HepG2 (cell line): ENCODE measurements around the gene TADA2B. TPM values are rescaled to one million over a fixed set of nuclear protein-coding genes. Genes with fewer than 3 reads are reported as not detected.
A peak's percentile ranks its signal among the peaks of the same experiment; 100 is the strongest.

Experiments used
- AHR ChIP-seq: IDR thresholded peaks from 2 replicates; pipeline ENCODE4 v1.6.1; 2018; ENCODE audit warnings: missing genetic modification reagents, missing compliant biosample characterization
- AKNA ChIP-seq: sonication (generic); formaldehyde crosslinking; IDR thresholded peaks from 2 replicates; pipeline ENCODE4 v1.4.0; 2020; ENCODE audit warnings: missing genetic modification reagents, borderline replicate concordance
- EHMT2 ChIP-seq: fragments of 200-600 bp; sonication (generic); IDR thresholded peaks from 2 replicates; pipeline ENCODE4 v1.7.0; 2017; ENCODE audit warnings: antibody characterized with exemption, low read depth, low read length, borderline replicate concordance
- GMEB2 ChIP-seq: IDR thresholded peaks from 2 replicates; pipeline ENCODE4 v1.6.1; 2016; ENCODE audit warnings: missing biosample characterization, missing genetic modification reagents, low read depth
- GRHL1 ChIP-seq: sonication (generic); formaldehyde crosslinking; conservative IDR thresholded peaks from 2 replicates; pipeline ENCODE4 v1.8.0; 2022; ENCODE audit warnings: missing genetic modification reagents
- IRF1 ChIP-seq: sonication (generic); formaldehyde crosslinking; IDR thresholded peaks from 2 replicates; pipeline ENCODE4 v1.4.0; 2020; ENCODE audit warnings: low read depth, mild to moderate bottlenecking, missing genetic modification reagents
- LBX2 ChIP-seq: sonication (generic); formaldehyde crosslinking; IDR thresholded peaks from 2 replicates; pipeline ENCODE4 v1.5.0; 2020; ENCODE audit warnings: missing genetic modification reagents, mild to moderate bottlenecking, borderline replicate concordance
- MEIS2 ChIP-seq: sonication (generic); formaldehyde crosslinking; IDR thresholded peaks from 2 replicates; pipeline ENCODE4 v1.9.0; 2021; ENCODE audit warnings: mild to moderate bottlenecking, missing genetic modification reagents
- MYC ChIP-seq: sonication (generic); formaldehyde crosslinking; IDR thresholded peaks from 2 replicates; pipeline ENCODE4 v1.9.0; 2021; ENCODE audit warnings: missing genetic modification reagents, borderline replicate concordance
- NCOA5 ChIP-seq: sonication (generic); formaldehyde crosslinking; IDR thresholded peaks from 2 replicates; pipeline ENCODE4 v1.4.0; 2020; ENCODE audit warnings: missing genetic modification reagents
- NFYC ChIP-seq: IDR thresholded peaks from 2 replicates; pipeline ENCODE4 v1.6.1; 2016; ENCODE audit warnings: missing genetic modification reagents, missing compliant biosample characterization
- RBM22 ChIP-seq: fragments of 200-400 bp; formaldehyde crosslinking; optimal IDR thresholded peaks from 2 replicates; pipeline ENCODE3; 2017; ENCODE audit warnings: mild to moderate bottlenecking, low read length, moderate library complexity
- SRSF1 ChIP-seq: fragments of 200-400 bp; formaldehyde crosslinking; optimal IDR thresholded peaks from 2 replicates; pipeline ENCODE3; 2017; ENCODE audit warnings: mild to moderate bottlenecking, low read depth, low read length, moderate library complexity
- ZFP41 ChIP-seq: sonication (generic); formaldehyde crosslinking; IDR thresholded peaks from 2 replicates; pipeline ENCODE4 v1.4.0; 2020; ENCODE audit warnings: mild to moderate bottlenecking, missing genetic modification reagents, borderline replicate concordance
- ZNF484 ChIP-seq: sonication (generic); formaldehyde crosslinking; IDR thresholded peaks from 2 replicates; pipeline ENCODE4 v1.5.1; 2020; ENCODE audit warnings: mild to moderate bottlenecking, low read depth, missing genetic modification reagents, borderline replicate concordance
- ZNF570 ChIP-seq: sonication (generic); formaldehyde crosslinking; IDR thresholded peaks from 2 replicates; pipeline ENCODE4 v1.4.0; 2020; ENCODE audit warnings: mild to moderate bottlenecking, missing genetic modification reagents, borderline replicate concordance
- ZNF782 ChIP-seq: sonication (generic); formaldehyde crosslinking; IDR thresholded peaks from 2 replicates; pipeline ENCODE4 v1.4.0; 2020; ENCODE audit warnings: missing genetic modification reagents, mild to moderate bottlenecking, borderline replicate concordance
- ZSCAN29 ChIP-seq: sonication (generic); formaldehyde crosslinking; conservative IDR thresholded peaks from 2 replicates; pipeline ENCODE4 v1.4.0; 2020; ENCODE audit warnings: mild to moderate bottlenecking, missing genetic modification reagents
- polyA plus RNA-seq, 8 experiments: library from polyadenylated mRNA; depleted of rRNA in 3 of 8; stranded (reverse) in 7 of 8; unstranded in 1 of 8; fragments of >200 nt; fragmentation: Illumina TruSeq in 4 of 8; extraction: Trizol in 4 of 8; gene quantifications; 2 replicates each; pipeline versions ENCODE4 v1.2.1 to v1.2.3, GENCODE V29; 2011 to 2016; ENCODE audit warnings: low read depth in 4 of 8, missing spikeins in 1 of 8, mixed read lengths in 1 of 8; ENCODE audit not compliant: insufficient read depth in 1 of 8
- total RNA-seq, 5 experiments: library from RNA; depleted of rRNA; stranded (reverse); fragments of >200 nt; fragmentation: Illumina TruSeq; extraction: Trizol; gene quantifications; 2 replicates each; pipeline ENCODE4 v1.2.3, GENCODE V29; 2016; ENCODE audit warnings: low read depth in 1 of 5

TADA2B gene
- total and polyA plus RNA-seq, 2 of the 13 experiments (the other 11 are each of a cell fraction or from before 2014, with no cell fraction given): 4.6 to 8.9 TPM

- TF ChIP-seq ZFP41 (CRISPR knock-in tag) (peak; percentile 88; the same call in 1 of the 2 replicates), LBX2 (CRISPR knock-in tag) (no peak; the same call in 1 of the 2 replicates), IRF1 (CRISPR knock-in tag) (no peak), AHR (0 out of 2 replicates have a peak, but pooled peaks have one; percentile 51), MYC (peak; percentile 58; the same call in 1 of the 2 replicates), ZSCAN29 (CRISPR knock-in tag) (peak; percentile 81), EHMT2 (no peak), RBM22 (peak; percentile 92), NCOA5 (CRISPR knock-in tag) (no peak), AKNA (CRISPR knock-in tag) (no peak), MEIS2 (0 out of 2 replicates have a peak, but pooled peaks have one; percentile 24), NFYC (CRISPR knock-in tag) (no peak), ZNF570 (CRISPR knock-in tag) (peak; percentile 60; the same call in 1 of the 2 replicates), ZNF484 (CRISPR knock-in tag) (no peak), GRHL1 (CRISPR knock-in tag) (no peak), GMEB2 (CRISPR knock-in tag) (no peak), ZNF782 (CRISPR knock-in tag) (peak; percentile 76), SRSF1 (no peak)
These were observed 8.7 kb upstream of the TADA2B start (continued) for GRCh38 chr4:7034262-7035081.
